Astrocyte (in vitro differentiated cells and primary cell): ENCODE measurements around the gene GMNC. TPM values are rescaled to one million over a fixed set of nuclear protein-coding genes. Genes with fewer than 3 reads are reported as not detected.

Source experiments
- DNase-seq: peaks from one replicate; pipeline ENCODE4 v3.0.0-alpha.2; 2010; ENCODE audit warnings: low read depth
- FAIRE-seq: peaks from 2 replicates; lab custom pipeline; 2011; peaks lifted over from hg19 to GRCh38; lab: Jason Lieb, UNC
- H2AFZ ChIP-seq: 2 replicates; pipeline ENCODE4 v1.6.0; 2012; ENCODE audit warnings: low read depth, low read length, inconsistent platforms
- H3K27ac ChIP-seq: 2 replicates; pipeline ENCODE4 v1.5.1; 2011; ENCODE audit warnings: low read depth, low read length, inconsistent platforms
- H3K27me3 ChIP-seq: 2 replicates; pipeline ENCODE4 v1.6.0; 2011; ENCODE audit warnings: low read length, inconsistent platforms; ENCODE audit not compliant: insufficient read depth
- H3K36me3 ChIP-seq: 2 replicates; pipeline ENCODE4 v1.5.1; 2011; ENCODE audit warnings: low read length, inconsistent platforms; ENCODE audit not compliant: insufficient read depth
- H3K4me1 ChIP-seq: 2 replicates; pipeline ENCODE4 v1.5.1; 2011; ENCODE audit warnings: low read length, inconsistent platforms; ENCODE audit not compliant: insufficient read depth
- H3K4me2 ChIP-seq: 2 replicates; pipeline ENCODE4 v1.6.0; 2012; ENCODE audit warnings: low read length, inconsistent platforms
- H3K4me3 ChIP-seq: 2 replicates; pipeline ENCODE4 v1.5.1; 2011; ENCODE audit warnings: low read depth, mild to moderate bottlenecking, low read length, inconsistent platforms; ENCODE audit not compliant: insufficient read depth
- H3K79me2 ChIP-seq: 2 replicates; pipeline ENCODE4 v1.6.0; 2012; ENCODE audit warnings: mild to moderate bottlenecking, low read length, inconsistent platforms; ENCODE audit not compliant: insufficient read depth
- H3K9ac ChIP-seq: 2 replicates; pipeline ENCODE4 v1.6.0; 2012; ENCODE audit warnings: mild to moderate bottlenecking, low read length, inconsistent platforms
- H3K9me3 ChIP-seq: 2 replicates; pipeline ENCODE4 v1.5.1; 2012; ENCODE audit warnings: low read depth, mild to moderate bottlenecking, low read length, inconsistent platforms; ENCODE audit not compliant: insufficient read depth
- H4K20me1 ChIP-seq: 2 replicates; pipeline ENCODE4 v1.6.0; 2012; ENCODE audit warnings: low read length, inconsistent platforms; ENCODE audit not compliant: insufficient read depth
- H3K27ac Mint-ChIP-seq: one replicate; pipeline ENCODE4 v1.8.0; 2021; ENCODE audit warnings: mild to moderate bottlenecking, mixed read lengths; ENCODE audit not compliant: unreplicated experiment
- H3K27me3 Mint-ChIP-seq: one replicate; pipeline ENCODE4 v1.8.0; 2021; ENCODE audit warnings: low read depth, mixed read lengths; ENCODE audit not compliant: unreplicated experiment
- H3K36me3 Mint-ChIP-seq: one replicate; pipeline ENCODE4 v1.8.0; 2021; ENCODE audit warnings: low read depth, mixed read lengths; ENCODE audit not compliant: unreplicated experiment
- H3K4me1 Mint-ChIP-seq: one replicate; pipeline ENCODE4 v1.8.0; 2021; ENCODE audit warnings: low read depth, mixed read lengths; ENCODE audit not compliant: unreplicated experiment
- H3K4me3 Mint-ChIP-seq: one replicate; pipeline ENCODE4 v1.8.0; 2021; ENCODE audit warnings: mild to moderate bottlenecking, moderate library complexity, mixed read lengths; ENCODE audit not compliant: unreplicated experiment
- H3K9me3 Mint-ChIP-seq: one replicate; pipeline ENCODE4 v1.8.0; 2021; ENCODE audit warnings: mild to moderate bottlenecking, mixed read lengths; ENCODE audit not compliant: unreplicated experiment
- EZH2 ChIP-seq: IDR thresholded peaks from 2 replicates; pipeline ENCODE4 v1.6.1; 2012; ENCODE audit warnings: mild to moderate bottlenecking, low read length, inconsistent platforms; ENCODE audit not compliant: insufficient read depth
- total RNA-seq: library from RNA; stranded (reverse); gene quantifications from 2 replicates; pipeline ENCODE4 v1.2.1, GENCODE V29; 2021
- TF ChIP-seq, protein P1 (sequence below): IDR thresholded peaks from 2 replicates; pipeline ENCODE4 v1.5.1; 2011; ENCODE audit warnings: low read depth, mild to moderate bottlenecking, inconsistent platforms, low read length, moderate library complexity; ENCODE audit not compliant: insufficient read depth

The GMNC gene
- total RNA-seq, 1 donor from 2014 or later = 0.75 TPM

DNA sequence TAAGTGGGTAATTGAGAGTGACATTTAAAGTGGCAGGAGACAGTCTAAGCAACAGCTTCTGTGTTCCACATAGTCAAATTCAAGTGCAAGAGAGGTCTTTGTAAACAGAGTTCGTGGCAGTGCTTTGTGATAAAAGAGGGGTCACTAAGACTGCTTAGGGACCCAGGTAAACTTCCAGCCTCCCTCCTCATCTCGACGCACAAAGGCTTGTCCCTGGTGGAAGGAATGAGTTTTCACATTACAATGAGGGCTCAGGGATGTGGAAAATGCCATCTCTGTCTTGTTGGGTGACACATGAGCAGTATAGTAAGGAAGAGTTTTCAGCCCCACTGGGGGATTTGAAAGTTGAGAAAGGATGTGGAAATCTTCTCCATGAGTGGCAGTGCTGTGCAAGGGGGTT is 7.3 kb downstream of the GMNC start:
- H3K4me3 ChIP-seq = no peak overlapping the region
- H3K36me3 ChIP-seq = no peaks in the 10 kb centered on the region
- no peaks in the 10 kb centered on the region for H3K9me3 ChIP-seq
- H3K4me1 ChIP-seq = no peaks in the 10 kb centered on the region
- no peaks in the 10 kb centered on the region for H3K79me2 ChIP-seq
- no peak overlapping the region for H3K4me2 ChIP-seq
- no peaks in the 10 kb centered on the region for H3K36me3 Mint-ChIP-seq
- no peaks in the 10 kb centered on the region for H4K20me1 ChIP-seq
- no peak overlapping the region for H3K27ac Mint-ChIP-seq
- H3K9ac ChIP-seq = no peak overlapping the region
- no peaks in the 10 kb centered on the region for H3K27me3 Mint-ChIP-seq
- H2AFZ ChIP-seq = no peak overlapping the region
- no peak overlapping the region for H3K4me3 Mint-ChIP-seq
- FAIRE-seq (no peak), DNase-seq (no peak)
- H3K27me3 ChIP-seq = no peaks in the 10 kb centered on the region
- no peak overlapping the region for H3K27ac ChIP-seq
- H3K4me1 Mint-ChIP-seq = no peaks in the 10 kb centered on the region
- H3K9me3 Mint-ChIP-seq = no peaks in the 10 kb centered on the region
- no peak for TF ChIP-seq EZH2
- TF ChIP-seq, protein P1, sequence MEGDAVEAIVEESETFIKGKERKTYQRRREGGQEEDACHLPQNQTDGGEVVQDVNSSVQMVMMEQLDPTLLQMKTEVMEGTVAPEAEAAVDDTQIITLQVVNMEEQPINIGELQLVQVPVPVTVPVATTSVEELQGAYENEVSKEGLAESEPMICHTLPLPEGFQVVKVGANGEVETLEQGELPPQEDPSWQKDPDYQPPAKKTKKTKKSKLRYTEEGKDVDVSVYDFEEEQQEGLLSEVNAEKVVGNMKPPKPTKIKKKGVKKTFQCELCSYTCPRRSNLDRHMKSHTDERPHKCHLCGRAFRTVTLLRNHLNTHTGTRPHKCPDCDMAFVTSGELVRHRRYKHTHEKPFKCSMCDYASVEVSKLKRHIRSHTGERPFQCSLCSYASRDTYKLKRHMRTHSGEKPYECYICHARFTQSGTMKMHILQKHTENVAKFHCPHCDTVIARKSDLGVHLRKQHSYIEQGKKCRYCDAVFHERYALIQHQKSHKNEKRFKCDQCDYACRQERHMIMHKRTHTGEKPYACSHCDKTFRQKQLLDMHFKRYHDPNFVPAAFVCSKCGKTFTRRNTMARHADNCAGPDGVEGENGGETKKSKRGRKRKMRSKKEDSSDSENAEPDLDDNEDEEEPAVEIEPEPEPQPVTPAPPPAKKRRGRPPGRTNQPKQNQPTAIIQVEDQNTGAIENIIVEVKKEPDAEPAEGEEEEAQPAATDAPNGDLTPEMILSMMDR = no peak

DNA sequence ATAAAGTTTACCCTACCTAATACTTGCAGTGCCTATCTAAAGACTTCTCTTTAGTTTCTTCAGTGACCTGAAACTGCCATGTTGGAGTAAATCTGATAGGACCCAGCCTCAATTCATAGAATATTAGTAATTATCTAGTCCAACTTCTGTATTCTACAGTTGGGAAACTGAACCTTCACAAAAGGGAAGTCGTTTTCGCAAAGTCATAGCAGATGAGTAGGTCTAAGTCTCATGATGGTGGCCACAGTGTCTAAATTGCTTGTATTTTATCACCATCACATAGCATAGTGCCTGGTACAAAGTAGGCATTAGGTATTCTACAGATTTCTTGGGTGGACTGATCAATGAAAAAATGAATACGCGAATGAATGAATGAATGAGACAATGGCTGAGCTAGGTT is 8.4 kb downstream of the GMNC start:
- H3K79me2 ChIP-seq = no peaks in the 10 kb centered on the region
- no peak overlapping the region for H3K4me3 Mint-ChIP-seq
- no peak overlapping the region for H3K4me2 ChIP-seq
- H4K20me1 ChIP-seq = no peaks in the 10 kb centered on the region
- no peak overlapping the region for H3K27ac ChIP-seq
- H3K4me1 Mint-ChIP-seq = peaks cover 3% of the 10 kb centered on the region
- H3K36me3 ChIP-seq = no peaks in the 10 kb centered on the region
- no peaks in the 10 kb centered on the region for H3K4me1 ChIP-seq
- H2AFZ ChIP-seq = no peak overlapping the region
- H3K9me3 ChIP-seq = no peaks in the 10 kb centered on the region
- TF ChIP-seq EZH2 = no peak
- TF ChIP-seq, protein P1 = no peak
- H3K9ac ChIP-seq = no peak overlapping the region
- DNase-seq = no peak
- H3K27me3 ChIP-seq = no peaks in the 10 kb centered on the region
- no peaks in the 10 kb centered on the region for H3K27me3 Mint-ChIP-seq
- H3K27ac Mint-ChIP-seq = no peak overlapping the region
- H3K9me3 Mint-ChIP-seq = no peaks in the 10 kb centered on the region
- H3K4me3 ChIP-seq = no peak overlapping the region
- H3K36me3 Mint-ChIP-seq = no peaks in the 10 kb centered on the region
- FAIRE-seq = no peak

DNA sequence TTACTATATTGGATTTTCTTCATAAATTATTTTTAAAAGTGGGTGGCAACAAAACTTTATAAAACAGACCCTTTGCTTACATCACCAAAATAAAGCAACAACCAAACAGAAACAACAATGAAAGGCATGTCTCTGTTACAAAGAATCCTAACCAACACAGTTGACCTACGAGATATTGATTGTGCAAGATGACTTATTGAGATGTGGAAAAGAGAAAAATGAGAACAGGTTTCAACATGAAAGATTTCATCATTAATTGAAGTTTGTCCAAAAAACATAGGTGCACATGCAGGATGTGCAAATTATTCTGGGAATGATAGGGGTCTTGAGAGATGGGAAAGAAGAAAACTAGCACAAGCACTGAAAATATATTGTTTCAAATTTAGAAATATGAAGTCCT is 9.0 kb downstream of the GMNC start:
- Histone ChIP-seq H2AFZ (no peak overlapping the region), H3K9ac (no peak overlapping the region), H3K27me3 (no peaks in the 10 kb centered on the region), H3K79me2 (no peaks in the 10 kb centered on the region), H3K4me3 (no peak overlapping the region), H4K20me1 (no peaks in the 10 kb centered on the region), H3K27ac (no peak overlapping the region), H3K9me3 (no peaks in the 10 kb centered on the region), H3K4me1 (no peaks in the 10 kb centered on the region), H3K36me3 (no peaks in the 10 kb centered on the region), H3K4me2 (no peak overlapping the region)
- peaks cover 6% of the 10 kb centered on the region for H3K4me1 Mint-ChIP-seq
- TF ChIP-seq, protein P1 = no peak
- TF ChIP-seq EZH2 = no peak
- H3K36me3 Mint-ChIP-seq = no peaks in the 10 kb centered on the region
- no peaks in the 10 kb centered on the region for H3K27me3 Mint-ChIP-seq
- no peaks in the 10 kb centered on the region for H3K9me3 Mint-ChIP-seq
- H3K27ac Mint-ChIP-seq = no peak overlapping the region
- no peak for FAIRE-seq
- DNase-seq = no peak
- no peak overlapping the region for H3K4me3 Mint-ChIP-seq
